ENCODE results near the gene CLEC10A.
"Not testable (repeated sequence)": the region's sequence is repeated elsewhere in the genome, so short reads cannot be mapped to it uniquely, and the experiment has no call there.

The CLEC10A gene

GRCh38 chr17:7108560-7108925 is 28.5 kb upstream of the CLEC10A start:
- no peak for DNase-seq (ENCODE audit: low spot score)

- no peak for DNase-seq (ENCODE audit: low spot score)
Measured at GRCh38 chr17:7107795-7108559, 27.9 kb upstream of the CLEC10A start.

GRCh38 chr17:7107012-7107754 is 27.1 kb upstream of the CLEC10A start:
- DNase-seq (ENCODE audit: low spot score) = no peak

GRCh38 chr17:7102421-7102820 is 22.4 kb upstream of the CLEC10A start:
- DNase-seq (ENCODE audit: low spot score) = no peak

GRCh38 chr17:7101531-7101930 is 21.5 kb upstream of the CLEC10A start:
- DNase-seq (ENCODE audit: low spot score) = no peak

GRCh38 chr17:7100641-7101379 is 20.8 kb upstream of the CLEC10A start:
- not testable (repeated sequence) for DNase-seq (ENCODE audit: low spot score)

GRCh38 chr17:7098802-7099459 is 18.9 kb upstream of the CLEC10A start:
- DNase-seq (ENCODE audit: low spot score) = no peak

GRCh38 chr17:7097940-7098339 is 17.9 kb upstream of the CLEC10A start:
- no peak for DNase-seq (ENCODE audit: low spot score)

GRCh38 chr17:7095625-7096024 is 15.6 kb upstream of the CLEC10A start:
- no peak for DNase-seq (ENCODE audit: low spot score)

- no peak for DNase-seq (ENCODE audit: low spot score)
Measured at GRCh38 chr17:7094652-7095019, 14.6 kb upstream of the CLEC10A start.

GRCh38 chr17:7091311-7092005 is 11.4 kb upstream of the CLEC10A start:
- DNase-seq (ENCODE audit: low spot score) = not testable (repeated sequence)

GRCh38 chr17:7089570-7089969 is 9.5 kb upstream of the CLEC10A start:
- DNase-seq (ENCODE audit: low spot score) = not testable (repeated sequence)

GRCh38 chr17:7088442-7088841 is 8.4 kb upstream of the CLEC10A start:
- not testable (repeated sequence) for DNase-seq (ENCODE audit: low spot score)

GRCh38 chr17:7084088-7084487 is 4.0 kb upstream of the CLEC10A start:
- no peak for DNase-seq (ENCODE audit: low spot score)

- DNase-seq (ENCODE audit: low spot score) = no peak
Measured at GRCh38 chr17:7083592-7083991, 3.5 kb upstream of the CLEC10A start.

- peak; percentile 38 for DNase-seq (ENCODE audit: low spot score)
Measured at GRCh38 chr17:7081341-7082062, 1.5 kb upstream of the CLEC10A start.

- no peak for DNase-seq (ENCODE audit: low spot score)
Measured at GRCh38 chr17:7080456-7081041, 498 bp upstream of the CLEC10A start.

GRCh38 chr17:7078711-7079110 is 1.3 kb downstream of the CLEC10A start:
- no peak for DNase-seq (ENCODE audit: low spot score)

GRCh38 chr17:7077911-7078546 is 2.0 kb downstream of the CLEC10A start:
- DNase-seq (ENCODE audit: low spot score) = no peak

- DNase-seq (ENCODE audit: low spot score) = no peak
Measured at GRCh38 chr17:7074931-7075330, 5.1 kb downstream of the CLEC10A start.

Data from CD4-positive, alpha-beta T cell treated with Interleukin-2 at 100 ng/mL for 4 hours (primary cell).